Stomach (tissue), 4 donors: ENCODE data around the gene KRTAP5-2.

Source experiments
- POLR2A ChIP-seq, 4 donors: fragments of 450-650 bp; IDR thresholded peaks; one replicate each; pipeline ENCODE4 v1.6.1; 2016; ENCODE audit warnings: antibody characterized with exemption in 4 of 4, control low read depth in 2 of 4, mild to moderate bottlenecking in 1 of 4, moderate library complexity in 1 of 4
- TF ChIP-seq, protein P1 (sequence below), 7 experiments: fragments of 450-650 bp in 4 of 7; fragments of 200-600 bp in 3 of 7; sonication (generic) in 3 of 7; IDR thresholded peaks; one replicate each; pipeline ENCODE4 v1.5.1; 2016 to 2019; ENCODE audit warnings: antibody characterized with exemption in 7 of 7, control low read depth in 2 of 7, mild to moderate bottlenecking in 1 of 7

DNA sequence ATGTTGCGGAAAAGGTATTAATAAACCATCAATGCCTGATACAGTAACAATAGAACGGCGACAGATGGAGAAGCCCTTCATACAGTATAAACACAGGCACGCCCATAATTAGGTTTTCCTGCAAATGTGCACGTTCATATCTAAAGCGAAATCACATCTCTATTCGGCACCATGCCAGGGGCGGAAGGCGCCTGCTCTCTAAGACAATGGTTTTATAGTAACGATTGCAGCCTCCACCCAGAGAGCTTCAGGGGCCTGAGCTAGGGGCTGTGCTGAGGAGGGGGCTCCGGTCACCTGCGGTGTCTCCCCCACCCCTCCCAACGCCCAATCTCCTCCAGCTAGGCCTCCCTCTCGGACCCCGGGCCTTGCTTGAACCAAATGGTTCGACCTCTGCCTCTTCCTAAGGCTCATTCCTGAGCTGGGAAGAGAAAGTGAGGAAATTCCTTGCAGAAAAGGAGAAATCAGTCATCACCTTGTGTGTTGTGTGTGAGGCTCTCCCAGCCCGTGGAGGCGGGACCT is 41.1 kb upstream of the KRTAP5-2 start:
- TF ChIP-seq, protein P1, sequence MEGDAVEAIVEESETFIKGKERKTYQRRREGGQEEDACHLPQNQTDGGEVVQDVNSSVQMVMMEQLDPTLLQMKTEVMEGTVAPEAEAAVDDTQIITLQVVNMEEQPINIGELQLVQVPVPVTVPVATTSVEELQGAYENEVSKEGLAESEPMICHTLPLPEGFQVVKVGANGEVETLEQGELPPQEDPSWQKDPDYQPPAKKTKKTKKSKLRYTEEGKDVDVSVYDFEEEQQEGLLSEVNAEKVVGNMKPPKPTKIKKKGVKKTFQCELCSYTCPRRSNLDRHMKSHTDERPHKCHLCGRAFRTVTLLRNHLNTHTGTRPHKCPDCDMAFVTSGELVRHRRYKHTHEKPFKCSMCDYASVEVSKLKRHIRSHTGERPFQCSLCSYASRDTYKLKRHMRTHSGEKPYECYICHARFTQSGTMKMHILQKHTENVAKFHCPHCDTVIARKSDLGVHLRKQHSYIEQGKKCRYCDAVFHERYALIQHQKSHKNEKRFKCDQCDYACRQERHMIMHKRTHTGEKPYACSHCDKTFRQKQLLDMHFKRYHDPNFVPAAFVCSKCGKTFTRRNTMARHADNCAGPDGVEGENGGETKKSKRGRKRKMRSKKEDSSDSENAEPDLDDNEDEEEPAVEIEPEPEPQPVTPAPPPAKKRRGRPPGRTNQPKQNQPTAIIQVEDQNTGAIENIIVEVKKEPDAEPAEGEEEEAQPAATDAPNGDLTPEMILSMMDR (IDR thresholded peaks at IDR 0.05) = no peak
- TF ChIP-seq POLR2A (IDR thresholded peaks at IDR 0.05) = no peak
